ENCODE data around the gene LAT.

Gene LAT

DNA sequence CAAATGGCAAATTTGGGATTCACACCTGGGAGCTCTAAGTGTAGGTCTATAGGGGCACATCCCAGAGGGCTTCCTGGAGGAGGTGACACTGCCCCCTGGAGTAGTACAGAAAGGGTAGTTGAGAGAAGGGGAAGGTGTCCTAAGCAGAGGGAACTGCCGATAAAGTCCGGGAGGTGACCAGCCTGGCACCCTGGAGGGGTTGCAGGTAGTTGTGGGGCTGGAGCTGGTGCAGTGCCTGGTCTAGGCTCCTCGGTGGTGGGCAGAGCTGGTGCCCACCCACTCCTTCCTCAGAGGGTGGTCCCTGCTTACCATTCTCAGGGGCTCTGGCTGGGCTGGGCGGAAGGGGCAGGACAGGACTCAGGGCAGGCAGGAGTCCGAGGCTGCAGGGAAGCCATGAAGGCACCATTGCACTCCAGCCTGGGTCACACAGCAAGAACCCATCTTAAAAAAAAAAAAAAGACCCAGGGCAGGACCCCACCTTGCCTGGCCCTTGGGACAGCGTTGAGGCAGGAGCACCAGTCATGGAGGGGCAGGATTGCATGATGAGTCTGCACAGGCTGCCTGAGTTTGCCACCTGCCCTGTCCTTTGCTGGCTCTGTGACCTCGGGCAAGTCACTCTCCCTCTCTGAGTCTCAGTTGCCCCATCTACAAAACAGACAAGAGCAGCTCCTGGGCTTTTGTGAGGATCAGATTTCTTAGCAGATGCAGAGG, 43.8 kb downstream of the LAT start:
- no peaks in the 10 kb centered on the region for H3K9me3 ChIP-seq (replicated peaks in 1 of 2; ENCODE audit: control insufficient read depth in 2 of 2, insufficient read depth in 1 of 2, low read depth in 1 of 2, low read length in 2 of 2)
- H3K23ac ChIP-seq (ENCODE audit: low read depth, low read length, poor library complexity): peak overlapping the region; percentile 37
- H2AFZ ChIP-seq (ENCODE audit: low read length): peak overlapping the region; percentile 80
- no peaks in the 10 kb centered on the region for H3K79me1 ChIP-seq (ENCODE audit: low read depth, low read length)
- H2BK120ac ChIP-seq (ENCODE audit: low read depth, low read length): peak overlapping the region; percentile 93
- peak overlapping the region; percentile 27 for H2BK5ac ChIP-seq (ENCODE audit: low read length)
- H2BK15ac ChIP-seq (ENCODE audit: low read length): peak overlapping the region; percentile 91
- H3K4me2 ChIP-seq (ENCODE audit: insufficient read depth, low read length, poor library complexity, severe bottlenecking): peak overlapping the region; percentile 19
- peak overlapping the region; percentile 61 for H3K4ac ChIP-seq (ENCODE audit: low read length)
- H3K36me3 ChIP-seq (replicated peaks in 1 of 2; ENCODE audit: control insufficient read depth in 2 of 2, insufficient read depth in 2 of 2, low read length in 2 of 2): no peaks in the 10 kb centered on the region
- H4K8ac ChIP-seq (ENCODE audit: low read depth, low read length): no peak overlapping the region
- no peak overlapping the region for H3K27ac ChIP-seq (replicated peaks; ENCODE audit: low read length)
- H3K18ac ChIP-seq (ENCODE audit: low read length): peak overlapping the region; percentile 93
- no peak overlapping the region for H3K4me3 ChIP-seq (ENCODE audit: low read length in 2 of 2)
- no peak overlapping the region for H3K9ac ChIP-seq (ENCODE audit: low read depth, low read length, poor library complexity)
- H4K91ac ChIP-seq (ENCODE audit: low read depth, low read length, poor library complexity): no peak overlapping the region
- WGBS, 2 donors (ENCODE audit: extremely low coverage in 2 of 2, insufficient read length in 2 of 2, insufficient replicate concordance in 1 of 2): no CpG with 5 or more reads among the region's 7 CpGs
- DNase-seq (ENCODE audit: low spot score): no peak
- H3K27me3 ChIP-seq (ENCODE audit: control insufficient read depth in 3 of 3, insufficient read depth in 3 of 3, low read depth in 1 of 3, low read length in 3 of 3): peaks cover 0 to 9% (median 0%) of the 10 kb centered on the region in 3 experiments
- H2AK5ac ChIP-seq (ENCODE audit: low read depth, low read length): peak overlapping the region; percentile 77
- no peak overlapping the region for H3K14ac ChIP-seq (ENCODE audit: low read length)
- peaks cover 0 to 12% of the 10 kb centered on the region in 2 donors for H3K4me1 ChIP-seq (ENCODE audit: control insufficient read depth in 2 of 2, insufficient read depth in 1 of 2, low read depth in 1 of 2, low read length in 2 of 2)
- peak overlapping the region; percentile 4 for H2BK12ac ChIP-seq (ENCODE audit: low read length)

DNA sequence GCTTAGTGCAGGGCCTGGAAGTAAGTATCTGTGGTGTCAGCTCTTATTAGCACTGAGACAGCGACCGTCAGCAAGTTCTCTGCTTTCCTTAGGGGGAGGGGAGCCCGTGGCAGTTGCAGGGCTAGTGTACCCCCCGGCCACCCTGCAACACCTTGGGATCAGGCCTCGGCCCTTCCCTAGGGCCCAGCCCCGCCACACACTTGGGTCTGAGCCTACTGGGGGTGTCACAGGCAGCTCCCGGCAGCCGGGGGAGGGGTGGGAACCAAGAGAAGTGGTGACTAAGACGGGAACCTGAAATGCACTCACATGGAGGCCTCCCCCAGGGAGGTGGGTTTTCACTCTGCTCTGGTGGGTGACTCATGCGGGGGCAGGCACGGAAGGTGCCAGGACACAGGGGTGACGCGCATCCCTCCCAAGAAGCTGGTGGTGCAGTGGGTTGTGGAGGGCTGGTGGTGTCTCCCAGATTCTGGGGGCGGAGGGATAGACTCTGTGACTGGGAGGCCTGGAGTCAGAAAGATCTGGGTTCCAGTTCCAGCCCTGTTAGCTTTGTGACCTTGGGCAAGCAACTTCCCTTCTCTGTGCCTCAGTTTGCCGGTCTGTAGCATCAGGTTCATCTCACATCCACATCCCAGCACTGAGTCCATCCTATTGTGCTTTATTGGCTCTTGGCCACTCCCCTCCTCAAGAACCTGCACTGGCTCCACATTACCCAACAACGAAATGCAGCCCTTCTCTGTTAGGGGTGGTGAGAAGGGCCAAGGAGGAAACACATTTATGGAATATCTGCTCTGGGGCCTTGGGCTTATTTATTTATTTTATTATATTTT, 44.5 kb downstream of the LAT start:
- H3K27ac ChIP-seq (replicated peaks; ENCODE audit: low read length): peak overlapping the region; percentile 45
- H3K18ac ChIP-seq (ENCODE audit: low read length): peak overlapping the region; percentile 95
- H3K27me3 ChIP-seq (ENCODE audit: control insufficient read depth in 3 of 3, insufficient read depth in 3 of 3, low read depth in 1 of 3, low read length in 3 of 3): peaks cover 0 to 2% (median 0%) of the 10 kb centered on the region in 3 experiments
- peak overlapping the region; percentile 80 for H2AFZ ChIP-seq (ENCODE audit: low read length)
- H4K8ac ChIP-seq (ENCODE audit: low read depth, low read length): no peak overlapping the region
- H3K36me3 ChIP-seq (replicated peaks in 1 of 2; ENCODE audit: control insufficient read depth in 2 of 2, insufficient read depth in 2 of 2, low read length in 2 of 2): no peaks in the 10 kb centered on the region
- peak overlapping the region; percentile 47 for H4K91ac ChIP-seq (ENCODE audit: low read depth, low read length, poor library complexity)
- peak overlapping the region; percentile 68 for H3K9ac ChIP-seq (ENCODE audit: low read depth, low read length, poor library complexity)
- H3K4me1 ChIP-seq (ENCODE audit: control insufficient read depth in 2 of 2, insufficient read depth in 1 of 2, low read depth in 1 of 2, low read length in 2 of 2): peaks cover 0 to 12% of the 10 kb centered on the region in 2 donors
- no peak overlapping the region for H3K23ac ChIP-seq (ENCODE audit: low read depth, low read length, poor library complexity)
- H2BK12ac ChIP-seq (ENCODE audit: low read length): peak overlapping the region; percentile 27
- peak; percentile 20 for DNase-seq (ENCODE audit: low spot score)
- H2AK5ac ChIP-seq (ENCODE audit: low read depth, low read length): peak overlapping the region; percentile 76
- peak overlapping the region; percentile 85 for H3K14ac ChIP-seq (ENCODE audit: low read length)
- H3K4me2 ChIP-seq (ENCODE audit: insufficient read depth, low read length, poor library complexity, severe bottlenecking): peak overlapping the region; percentile 19
- no peaks in the 10 kb centered on the region for H3K79me1 ChIP-seq (ENCODE audit: low read depth, low read length)
- H2BK15ac ChIP-seq (ENCODE audit: low read length): peak overlapping the region; percentile 40
- no CpG with 5 or more reads among the region's 16 CpGs for WGBS, 2 donors (ENCODE audit: extremely low coverage in 2 of 2, insufficient read length in 2 of 2, insufficient replicate concordance in 1 of 2)
- H3K4me3 ChIP-seq (ENCODE audit: low read length in 2 of 2): no peak overlapping the region
- peak overlapping the region; percentile 94 for H3K4ac ChIP-seq (ENCODE audit: low read length)
- H2BK120ac ChIP-seq (ENCODE audit: low read depth, low read length): no peak overlapping the region
- H2BK5ac ChIP-seq (ENCODE audit: low read length): peak overlapping the region; percentile 27
- H3K9me3 ChIP-seq (replicated peaks in 1 of 2; ENCODE audit: control insufficient read depth in 2 of 2, insufficient read depth in 1 of 2, low read depth in 1 of 2, low read length in 2 of 2): no peaks in the 10 kb centered on the region

DNA sequence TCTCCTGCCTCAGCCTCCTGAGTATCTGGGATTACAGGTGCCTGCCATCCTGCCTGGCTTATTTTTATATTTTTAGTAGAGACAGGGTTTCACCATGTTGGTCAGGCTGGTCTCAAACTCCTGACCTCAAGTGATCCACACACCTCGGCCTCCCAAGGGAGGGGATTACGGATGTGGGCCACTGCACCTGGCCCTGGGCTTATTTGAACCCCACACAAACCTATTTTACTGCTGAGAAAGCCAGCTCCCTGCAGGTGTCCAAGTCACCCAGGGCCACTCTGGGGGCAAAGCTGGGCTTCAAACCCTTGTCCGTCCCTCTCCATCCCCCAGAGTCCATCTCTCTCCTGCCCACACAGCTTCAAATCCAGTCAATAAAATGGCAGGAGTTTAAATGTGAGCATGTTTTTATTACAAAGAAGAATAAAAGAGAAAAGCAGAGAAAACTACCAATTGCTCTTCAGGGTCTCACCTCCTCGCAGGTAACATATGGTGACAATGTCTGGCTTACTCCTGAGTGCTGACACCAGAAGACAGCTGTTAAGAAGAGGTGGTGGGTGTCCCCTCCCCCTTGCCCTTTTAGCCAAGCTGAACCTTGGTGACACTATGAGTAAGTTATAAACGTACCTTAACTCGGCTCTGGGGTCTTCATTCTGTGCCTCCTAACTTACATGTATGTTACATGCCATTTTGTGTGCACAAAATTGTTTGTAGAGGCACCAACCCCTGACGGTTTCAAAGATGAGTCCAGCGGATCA, 45.4 kb downstream of the LAT start:
- H3K23ac ChIP-seq (ENCODE audit: low read depth, low read length, poor library complexity): no peak overlapping the region
- no peaks in the 10 kb centered on the region for H3K36me3 ChIP-seq (replicated peaks in 1 of 2; ENCODE audit: control insufficient read depth in 2 of 2, insufficient read depth in 2 of 2, low read length in 2 of 2)
- no peak for DNase-seq (ENCODE audit: low spot score)
- H4K91ac ChIP-seq (ENCODE audit: low read depth, low read length, poor library complexity): no peak overlapping the region
- H3K4me2 ChIP-seq (ENCODE audit: insufficient read depth, low read length, poor library complexity, severe bottlenecking): no peak overlapping the region
- no peak overlapping the region for H2BK12ac ChIP-seq (ENCODE audit: low read length)
- H3K9me3 ChIP-seq (replicated peaks in 1 of 2; ENCODE audit: control insufficient read depth in 2 of 2, insufficient read depth in 1 of 2, low read depth in 1 of 2, low read length in 2 of 2): no peaks in the 10 kb centered on the region
- H3K4ac ChIP-seq (ENCODE audit: low read length): no peak overlapping the region
- no peak overlapping the region for H3K4me3 ChIP-seq (ENCODE audit: low read length in 2 of 2)
- no peak overlapping the region for H2BK5ac ChIP-seq (ENCODE audit: low read length)
- no peak overlapping the region for H2AK5ac ChIP-seq (ENCODE audit: low read depth, low read length)
- H3K14ac ChIP-seq (ENCODE audit: low read length): no peak overlapping the region
- no CpG with 5 or more reads among the region's 8 CpGs for WGBS, 2 donors (ENCODE audit: extremely low coverage in 2 of 2, insufficient read length in 2 of 2, insufficient replicate concordance in 1 of 2)
- H3K27ac ChIP-seq (replicated peaks; ENCODE audit: low read length): no peak overlapping the region
- H2BK15ac ChIP-seq (ENCODE audit: low read length): no peak overlapping the region
- peaks cover 0 to 10% of the 10 kb centered on the region in 2 donors for H3K4me1 ChIP-seq (ENCODE audit: control insufficient read depth in 2 of 2, insufficient read depth in 1 of 2, low read depth in 1 of 2, low read length in 2 of 2)
- no peak overlapping the region for H3K9ac ChIP-seq (ENCODE audit: low read depth, low read length, poor library complexity)
- no peak overlapping the region for H2BK120ac ChIP-seq (ENCODE audit: low read depth, low read length)
- H4K8ac ChIP-seq (ENCODE audit: low read depth, low read length): no peak overlapping the region
- no peak overlapping the region for H2AFZ ChIP-seq (ENCODE audit: low read length)
- H3K79me1 ChIP-seq (ENCODE audit: low read depth, low read length): no peaks in the 10 kb centered on the region
- H3K18ac ChIP-seq (ENCODE audit: low read length): no peak overlapping the region
- H3K27me3 ChIP-seq (ENCODE audit: control insufficient read depth in 3 of 3, insufficient read depth in 3 of 3, low read depth in 1 of 3, low read length in 3 of 3): no peaks in the 10 kb centered on the region
